Gastrocnemius medialis (tissue), 4 donors: ENCODE measurements around the gene SCIN.

Experiments
- POLR2A ChIP-seq, 2 donors: fragments of 450-650 bp; IDR thresholded peaks; one replicate each; pipeline ENCODE4 v1.6.1; 2017; ENCODE audit warnings: antibody characterized with exemption in 2 of 2, mild to moderate bottlenecking in 2 of 2, moderate library complexity in 2 of 2
- TF ChIP-seq, protein P1 (sequence below), 5 experiments: fragments of 450-650 bp in 3 of 5; fragments of 200-600 bp in 2 of 5; sonication (generic) in 2 of 5; IDR thresholded peaks in 4 of 5; conservative IDR thresholded peaks in 1 of 5; 1 replicate in 4 of 5; 2 replicates in 1 of 5; pipeline ENCODE4 v1.5.1; 2016 to 2019; ENCODE audit warnings: antibody characterized with exemption in 5 of 5, mild to moderate bottlenecking in 3 of 5, moderate library complexity in 3 of 5

DNA sequence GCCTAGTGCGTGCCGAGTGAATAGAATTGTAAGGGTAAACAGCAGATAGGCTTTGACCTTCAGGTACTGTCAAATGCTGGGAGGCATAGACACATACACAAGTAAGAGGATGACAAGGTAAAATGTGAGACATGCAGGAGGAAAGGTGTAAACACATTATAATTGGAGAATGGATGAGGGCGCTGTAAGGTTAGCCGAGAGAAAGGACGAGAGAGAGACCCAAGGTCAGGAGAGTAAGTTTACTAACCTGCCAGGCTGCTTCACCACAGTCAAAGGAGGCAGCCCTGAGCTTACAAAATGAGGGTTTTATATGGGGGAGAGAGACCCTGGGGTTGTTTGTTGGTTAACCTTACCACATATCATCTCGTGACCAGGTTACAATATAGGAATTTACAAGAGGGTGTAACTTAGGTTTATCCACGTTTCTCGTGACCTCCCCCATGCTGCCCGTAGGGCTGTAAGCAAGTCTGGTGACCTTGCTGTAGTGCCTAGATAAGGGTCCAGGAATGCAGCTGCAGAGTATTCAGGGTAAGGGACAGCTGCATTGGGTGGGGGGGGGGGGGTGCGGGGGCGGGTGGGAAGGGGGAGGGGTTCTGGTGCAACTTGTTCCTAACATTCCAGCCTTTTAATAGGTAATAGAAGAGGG, 17.9 kb downstream of the SCIN start:
- TF ChIP-seq, protein P1, sequence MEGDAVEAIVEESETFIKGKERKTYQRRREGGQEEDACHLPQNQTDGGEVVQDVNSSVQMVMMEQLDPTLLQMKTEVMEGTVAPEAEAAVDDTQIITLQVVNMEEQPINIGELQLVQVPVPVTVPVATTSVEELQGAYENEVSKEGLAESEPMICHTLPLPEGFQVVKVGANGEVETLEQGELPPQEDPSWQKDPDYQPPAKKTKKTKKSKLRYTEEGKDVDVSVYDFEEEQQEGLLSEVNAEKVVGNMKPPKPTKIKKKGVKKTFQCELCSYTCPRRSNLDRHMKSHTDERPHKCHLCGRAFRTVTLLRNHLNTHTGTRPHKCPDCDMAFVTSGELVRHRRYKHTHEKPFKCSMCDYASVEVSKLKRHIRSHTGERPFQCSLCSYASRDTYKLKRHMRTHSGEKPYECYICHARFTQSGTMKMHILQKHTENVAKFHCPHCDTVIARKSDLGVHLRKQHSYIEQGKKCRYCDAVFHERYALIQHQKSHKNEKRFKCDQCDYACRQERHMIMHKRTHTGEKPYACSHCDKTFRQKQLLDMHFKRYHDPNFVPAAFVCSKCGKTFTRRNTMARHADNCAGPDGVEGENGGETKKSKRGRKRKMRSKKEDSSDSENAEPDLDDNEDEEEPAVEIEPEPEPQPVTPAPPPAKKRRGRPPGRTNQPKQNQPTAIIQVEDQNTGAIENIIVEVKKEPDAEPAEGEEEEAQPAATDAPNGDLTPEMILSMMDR (IDR thresholded peaks at IDR 0.05 in 4 of 5, conservative IDR thresholded peaks at IDR 0.05 in 1 of 5) = no peak
- no peak for TF ChIP-seq POLR2A (IDR thresholded peaks at IDR 0.05)
